OCI-LY7 (cell line): ENCODE measurements around the gene PGC.

Experiments used
- CTCF ChIP-seq: fragments of 200-600 bp; sonication (generic); conservative IDR thresholded peaks from 2 replicates; pipeline ENCODE4 v1.5.1; 2014; ENCODE audit warnings: mild to moderate bottlenecking, antibody characterized with exemption, low read length, moderate library complexity, mixed read lengths
- EZH2phosphoT487 ChIP-seq: fragments of 200-600 bp; sonication (generic); IDR thresholded peaks from 2 replicates; pipeline ENCODE4 v1.6.1; 2018; ENCODE audit warnings: low read depth, borderline replicate concordance, mild to moderate bottlenecking, mixed run types, antibody characterized with exemption, low read length, moderate library complexity, mixed read lengths

- TF ChIP-seq EZH2phosphoT487 (no peak), CTCF (no peak)
Measured at GRCh38 chr6:41687501-41688175, 59.6 kb downstream of the PGC start.
